HG03432 (cell line): Measurements from ENCODE around the gene SUB1.
"Not testable (repeated sequence)": the region's sequence is repeated elsewhere in the genome, so short reads cannot be mapped to it uniquely, and the experiment has no call there.

Experiments
- ATAC-seq: cut with Tn5 transposase; IDR thresholded peaks from one replicate; pipeline ENCODE4 v1.9.1; 2021; ENCODE audit warnings: mild to moderate bottlenecking, moderate library complexity; ENCODE audit not compliant: unreplicated experiment

Gene SUB1

GRCh38 chr5:32585446-32586275 is at the start of gene SUB1:
SUB1 (plus strand) TSS chr5:32585557; CDS start chr5:32588513, 2,956 bp downstream.
- peak; percentile 63 for ATAC-seq

GRCh38 chr5:32536246-32536645 is 49.1 kb upstream of the SUB1 start:
- no peak for ATAC-seq

DNA sequence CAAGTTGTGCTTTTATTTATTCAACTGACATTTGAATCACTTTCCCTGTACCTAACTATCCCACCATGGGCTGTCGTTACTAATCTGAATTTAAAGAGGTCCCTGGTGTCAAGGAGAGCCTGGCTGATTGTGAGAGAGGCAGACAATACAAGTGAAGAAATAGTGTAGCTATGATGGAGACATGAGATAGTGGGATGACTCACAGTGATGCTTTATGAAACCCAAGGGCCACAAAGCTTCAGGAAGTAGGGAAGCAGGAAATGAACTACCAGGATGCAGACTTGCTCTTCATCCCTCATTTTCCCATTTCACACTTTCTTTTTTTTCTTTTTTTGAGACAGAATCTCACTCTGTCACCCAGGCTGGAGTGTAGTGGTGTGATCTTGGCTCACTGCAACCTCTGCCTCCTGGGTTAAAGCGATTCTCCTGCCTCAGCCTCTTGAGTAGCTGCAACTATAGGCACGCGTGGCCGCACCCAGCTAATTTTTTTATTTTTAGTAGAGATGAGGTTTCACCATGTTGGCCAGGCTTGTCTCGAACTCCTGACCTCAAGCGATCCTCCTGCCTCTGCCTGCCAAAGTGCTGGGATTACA is 47.8 kb upstream of the SUB1 start:
- peak; percentile 32 for ATAC-seq

DNA sequence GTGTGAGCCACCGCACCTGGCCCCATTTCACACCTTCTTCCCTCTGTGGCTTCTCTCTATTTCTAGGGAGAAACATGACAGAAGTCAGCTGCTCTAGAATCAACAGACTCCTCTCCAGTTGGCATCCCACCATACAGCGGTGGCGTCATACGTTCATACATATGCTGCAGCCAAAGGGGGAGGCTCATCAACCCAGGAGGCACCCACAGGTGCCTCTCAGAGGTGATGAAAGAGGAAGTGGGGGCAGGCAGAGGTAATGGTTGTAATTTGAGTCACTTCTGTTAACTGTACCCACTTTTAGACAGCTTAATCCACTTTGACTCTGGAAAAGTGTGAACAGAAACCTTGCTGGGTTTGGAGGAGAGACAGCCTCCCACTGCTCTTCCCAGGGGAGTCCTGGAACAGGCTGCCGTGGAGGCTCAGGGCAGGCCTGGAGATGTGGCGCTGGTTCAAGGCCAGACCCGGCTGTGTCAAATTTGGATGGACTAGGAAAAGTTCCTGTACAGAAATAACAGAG is 47.3 kb upstream of the SUB1 start:
- ATAC-seq, result peak; percentile 77

DNA sequence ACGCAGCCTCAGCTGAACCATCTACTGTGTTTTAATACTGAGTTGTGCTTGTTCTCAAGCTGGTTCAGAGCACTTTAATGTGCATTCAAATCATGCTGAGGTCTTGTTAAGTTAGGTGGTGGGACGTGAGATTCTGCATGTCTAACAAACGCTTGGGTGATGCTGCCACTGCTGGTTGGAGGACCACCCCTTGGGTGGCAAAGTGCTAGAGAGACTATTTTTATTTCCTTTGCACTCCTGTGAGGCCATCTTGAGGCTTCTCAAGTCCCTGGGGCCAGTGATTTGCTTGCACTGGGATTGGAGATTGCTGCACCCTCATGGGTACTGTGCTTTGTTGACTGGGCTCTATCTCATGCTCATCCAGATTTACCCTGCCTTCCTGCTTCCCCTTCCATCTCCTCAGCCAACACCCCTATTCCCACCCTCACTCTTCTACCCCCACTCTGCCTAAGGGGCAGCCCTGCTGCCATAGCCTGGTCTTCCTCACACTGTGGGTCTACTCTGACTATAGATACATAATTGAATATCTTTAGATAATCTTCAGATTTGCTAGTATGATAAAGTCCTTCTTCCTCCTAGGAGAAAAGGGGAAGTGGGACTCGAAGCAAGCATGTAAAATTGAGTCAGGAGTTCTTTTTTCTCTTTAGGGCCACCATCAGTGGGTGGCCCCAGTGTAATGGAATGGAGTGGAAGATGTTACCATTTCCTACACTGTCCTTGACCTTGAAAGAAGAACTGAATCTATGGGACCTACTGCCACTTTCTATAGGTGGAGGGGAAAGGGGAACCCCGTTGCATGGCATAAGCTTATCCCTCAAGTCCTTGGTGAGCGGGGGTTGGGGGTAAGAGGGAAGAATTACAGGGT is 45.1 kb upstream of the SUB1 start:
- ATAC-seq, result no peak

- ATAC-seq, result no peak
Observed at GRCh38 chr5:32541241-32541640, 44.1 kb upstream of the SUB1 start.

GRCh38 chr5:32542216-32543059 is 42.9 kb upstream of the SUB1 start:
- ATAC-seq, result peak; percentile 76

GRCh38 chr5:32543291-32543690 is 42.1 kb upstream of the SUB1 start:
- no peak for ATAC-seq

- ATAC-seq, result no peak
Observed at GRCh38 chr5:32545102-32545800, 40.1 kb upstream of the SUB1 start.

DNA sequence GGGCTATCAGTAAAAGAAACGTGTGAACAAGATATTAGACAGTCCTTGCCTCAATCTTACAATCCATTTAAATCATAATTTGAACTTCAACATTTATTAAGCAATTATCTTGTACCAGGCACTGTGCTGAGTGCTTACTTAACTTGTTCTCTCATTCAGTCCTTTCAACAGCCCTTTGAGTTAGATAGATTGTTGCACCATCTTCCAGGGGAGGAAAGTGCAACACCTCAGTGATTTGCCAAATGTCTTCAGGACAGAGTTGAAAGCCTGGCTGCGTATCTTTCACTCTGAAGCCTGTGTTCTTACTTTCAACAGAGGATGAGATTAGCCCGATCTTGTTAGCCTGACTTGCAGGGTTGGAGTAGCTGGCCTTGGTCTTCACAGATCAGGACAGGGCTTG is 34.2 kb upstream of the SUB1 start:
- no peak for ATAC-seq

- no peak for ATAC-seq
Observed at GRCh38 chr5:32551865-32552264, 33.5 kb upstream of the SUB1 start.

DNA sequence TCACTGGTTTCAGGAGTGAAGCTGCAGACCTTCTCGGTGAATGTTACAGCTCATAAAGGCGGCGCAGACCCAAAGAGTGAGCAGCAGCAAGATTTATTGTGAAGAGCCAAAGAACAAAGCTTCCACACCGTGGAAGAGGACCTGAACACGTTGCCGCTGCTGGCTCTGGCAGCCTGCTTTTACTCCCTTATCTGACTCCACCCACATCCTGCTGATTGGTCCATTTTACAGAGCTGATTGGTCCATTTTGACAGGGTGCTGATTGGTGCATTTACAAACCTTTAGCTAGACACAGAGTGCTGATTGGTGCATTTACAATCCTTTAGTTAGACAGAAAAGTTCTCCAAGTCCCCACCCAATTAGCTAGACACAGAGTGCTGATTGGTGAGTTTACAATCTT is 32.9 kb upstream of the SUB1 start:
- ATAC-seq, result not testable (repeated sequence)

DNA sequence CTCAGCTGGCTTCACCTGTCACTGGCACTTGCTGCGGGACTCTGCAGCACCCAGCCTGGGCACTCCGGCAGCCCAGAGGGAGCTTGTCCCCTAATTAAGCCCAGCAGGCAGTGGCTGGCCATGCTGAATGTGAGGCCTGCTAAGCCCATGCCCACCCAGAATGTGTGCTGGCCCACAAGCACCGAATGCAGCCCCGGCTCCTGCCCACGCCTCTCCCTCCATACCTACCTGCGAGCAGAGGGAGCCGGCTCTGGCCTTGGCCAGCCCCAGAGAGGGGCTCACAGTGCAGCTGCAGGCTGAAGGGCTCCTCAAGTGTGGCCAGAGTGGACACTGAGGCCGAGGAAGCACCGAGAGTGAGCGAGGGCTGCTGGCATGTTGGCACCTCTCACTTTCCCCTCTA is 32.4 kb upstream of the SUB1 start:
- ATAC-seq, result no peak

DNA sequence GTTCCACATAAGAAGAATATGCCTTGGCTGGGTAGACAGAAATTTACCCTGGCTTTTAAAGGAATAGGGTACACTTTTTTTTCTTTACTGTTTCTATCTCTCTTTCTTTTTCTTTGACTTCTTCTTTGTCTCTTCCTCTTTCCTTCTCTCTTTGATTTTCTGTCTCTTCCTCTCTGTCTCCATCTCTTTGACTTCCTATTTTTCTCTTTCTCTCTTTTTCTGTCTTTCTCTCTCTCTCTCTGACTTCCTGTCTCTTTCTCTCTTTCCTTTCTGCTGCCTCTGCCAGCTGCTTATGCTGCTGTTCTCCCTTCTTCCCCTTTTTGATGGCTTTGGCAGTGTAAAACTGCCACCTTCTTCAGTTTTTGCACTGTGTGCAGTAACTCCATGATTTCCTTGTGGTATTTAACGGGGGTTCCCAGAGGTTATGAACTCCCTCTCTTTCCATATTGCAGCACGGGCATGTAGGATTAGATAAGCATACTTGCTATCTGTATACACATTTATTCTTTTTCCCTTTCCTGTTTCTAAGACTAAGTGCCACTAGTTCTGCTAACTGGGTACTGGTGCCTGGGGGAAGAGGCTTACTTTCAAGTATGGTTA is 31.1 kb upstream of the SUB1 start:
- not testable (repeated sequence) for ATAC-seq

DNA sequence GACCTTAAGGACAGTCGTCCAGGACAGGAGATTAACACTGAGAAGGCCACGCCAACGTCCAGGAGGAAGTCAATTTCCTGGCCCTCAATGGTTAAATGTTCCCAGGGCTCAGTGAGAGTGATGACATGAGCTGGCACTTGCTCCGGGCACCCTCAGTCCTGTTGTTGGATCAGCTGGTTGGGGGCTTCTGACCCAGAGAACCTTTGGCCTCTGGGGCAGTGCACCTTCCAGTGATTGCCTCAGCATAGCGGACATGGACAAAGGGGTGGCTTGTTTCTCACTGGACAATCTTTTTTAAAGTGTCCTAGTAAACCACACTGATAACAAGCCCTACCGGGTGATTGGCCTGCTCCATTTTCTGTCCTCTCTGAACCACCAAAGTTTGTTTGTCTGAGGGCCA is 28.8 kb upstream of the SUB1 start:
- not testable (repeated sequence) for ATAC-seq

DNA sequence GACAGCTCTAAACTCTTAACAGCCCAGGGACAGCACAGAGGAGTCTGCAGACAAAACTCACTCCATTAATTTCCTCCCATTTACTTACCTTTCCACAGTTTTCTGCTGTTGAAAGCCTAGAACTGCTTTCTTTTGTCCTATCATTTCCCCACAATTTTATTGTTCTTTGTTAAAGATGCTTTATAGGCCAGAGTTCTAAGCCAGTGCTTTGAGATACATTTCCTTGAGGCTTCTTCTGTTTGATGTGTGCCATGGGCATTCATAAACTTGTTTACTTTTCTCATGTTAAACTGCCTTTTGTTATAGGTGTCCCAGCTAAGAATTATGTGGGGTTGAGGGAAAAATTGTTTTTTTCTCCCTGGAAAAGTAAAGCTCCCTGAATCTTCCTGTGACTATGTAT is 25.9 kb upstream of the SUB1 start:
- no peak for ATAC-seq

DNA sequence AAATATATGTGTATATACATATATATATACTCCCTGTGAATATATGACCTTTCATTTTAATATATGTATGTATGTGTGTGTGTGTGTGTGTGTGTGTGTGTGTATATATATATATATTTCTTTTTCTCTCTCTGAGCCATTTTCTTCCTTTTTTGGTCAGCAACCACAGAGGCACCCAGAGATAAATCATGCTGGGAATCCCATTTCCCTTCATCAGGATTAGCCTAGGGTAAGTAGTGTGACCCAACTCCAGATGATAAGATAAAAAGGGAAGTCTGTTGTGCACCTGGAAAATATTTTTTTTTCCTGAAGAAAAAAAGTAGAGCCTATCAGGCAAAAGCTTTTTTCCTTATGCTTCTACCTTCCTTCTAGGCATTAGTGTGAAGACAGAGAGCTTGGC is 25.4 kb upstream of the SUB1 start:
- no peak for ATAC-seq

DNA sequence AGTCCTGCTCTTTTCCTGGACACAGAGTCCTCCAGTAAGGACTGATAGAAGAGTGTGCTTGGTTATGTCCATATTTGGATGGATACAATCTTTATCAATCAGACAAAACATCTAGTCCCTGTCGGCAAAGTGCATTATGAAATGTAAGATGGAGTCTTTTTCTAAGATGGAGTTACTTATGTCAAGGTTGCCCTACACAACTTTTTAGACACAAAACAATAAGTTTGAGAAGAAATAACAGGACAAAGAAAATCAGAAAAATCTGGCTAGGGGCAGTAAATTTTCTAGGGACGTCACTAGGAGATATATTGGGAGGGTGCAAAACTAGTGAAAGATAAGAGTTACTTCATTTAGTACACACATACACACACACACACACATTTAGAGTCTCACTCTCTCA is 23.3 kb upstream of the SUB1 start:
- no peak for ATAC-seq

DNA sequence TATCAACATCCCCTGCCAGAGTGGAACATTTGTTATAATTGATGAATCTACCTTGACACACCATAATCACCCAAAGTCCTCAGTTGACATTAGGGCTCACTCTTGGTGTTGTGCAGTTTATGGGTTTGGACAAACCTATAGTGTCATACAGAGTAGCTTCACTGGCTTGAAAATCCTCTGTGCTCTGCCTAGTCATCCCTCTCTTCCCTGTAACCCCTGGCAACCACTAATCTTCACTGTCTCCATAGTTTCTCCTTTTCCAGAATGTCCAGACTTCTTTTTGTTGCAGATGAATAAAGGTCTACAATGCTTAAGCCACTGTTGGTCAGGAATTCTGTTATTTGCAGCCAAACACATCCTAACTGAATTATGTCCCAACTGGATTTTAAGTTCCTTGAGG is 22.5 kb upstream of the SUB1 start:
- no peak for ATAC-seq
